HG03442 (cell line): ENCODE results near the gene COX7C.

ENCODE experiments used
- ATAC-seq: cut with Tn5 transposase; IDR thresholded peaks from one replicate; pipeline ENCODE4 v1.9.1; 2021; ENCODE audit warnings: mild to moderate bottlenecking, moderate library complexity; ENCODE audit not compliant: unreplicated experiment

Gene COX7C

GRCh38 chr5:86664173-86664572 is 46.4 kb downstream of the COX7C start:
- ATAC-seq, result no peak

GRCh38 chr5:86665984-86666760 is 48.4 kb downstream of the COX7C start:
- no peak for ATAC-seq

- no peak for ATAC-seq
These were observed 49.2 kb downstream of the COX7C start for GRCh38 chr5:86666981-86667380.
